HG02884 (cell line): Measurements from ENCODE around the gene NBPF14.
"Not testable (repeated sequence)": the region's sequence is repeated elsewhere in the genome, so short reads cannot be mapped to it uniquely, and the experiment has no call there.

Experiments
- ATAC-seq: cut with Tn5 transposase; IDR thresholded peaks from one replicate; pipeline ENCODE4 v1.9.1; 2021; ENCODE audit warnings: mild to moderate bottlenecking, moderate library complexity; ENCODE audit not compliant: unreplicated experiment

Gene NBPF14, protein sequence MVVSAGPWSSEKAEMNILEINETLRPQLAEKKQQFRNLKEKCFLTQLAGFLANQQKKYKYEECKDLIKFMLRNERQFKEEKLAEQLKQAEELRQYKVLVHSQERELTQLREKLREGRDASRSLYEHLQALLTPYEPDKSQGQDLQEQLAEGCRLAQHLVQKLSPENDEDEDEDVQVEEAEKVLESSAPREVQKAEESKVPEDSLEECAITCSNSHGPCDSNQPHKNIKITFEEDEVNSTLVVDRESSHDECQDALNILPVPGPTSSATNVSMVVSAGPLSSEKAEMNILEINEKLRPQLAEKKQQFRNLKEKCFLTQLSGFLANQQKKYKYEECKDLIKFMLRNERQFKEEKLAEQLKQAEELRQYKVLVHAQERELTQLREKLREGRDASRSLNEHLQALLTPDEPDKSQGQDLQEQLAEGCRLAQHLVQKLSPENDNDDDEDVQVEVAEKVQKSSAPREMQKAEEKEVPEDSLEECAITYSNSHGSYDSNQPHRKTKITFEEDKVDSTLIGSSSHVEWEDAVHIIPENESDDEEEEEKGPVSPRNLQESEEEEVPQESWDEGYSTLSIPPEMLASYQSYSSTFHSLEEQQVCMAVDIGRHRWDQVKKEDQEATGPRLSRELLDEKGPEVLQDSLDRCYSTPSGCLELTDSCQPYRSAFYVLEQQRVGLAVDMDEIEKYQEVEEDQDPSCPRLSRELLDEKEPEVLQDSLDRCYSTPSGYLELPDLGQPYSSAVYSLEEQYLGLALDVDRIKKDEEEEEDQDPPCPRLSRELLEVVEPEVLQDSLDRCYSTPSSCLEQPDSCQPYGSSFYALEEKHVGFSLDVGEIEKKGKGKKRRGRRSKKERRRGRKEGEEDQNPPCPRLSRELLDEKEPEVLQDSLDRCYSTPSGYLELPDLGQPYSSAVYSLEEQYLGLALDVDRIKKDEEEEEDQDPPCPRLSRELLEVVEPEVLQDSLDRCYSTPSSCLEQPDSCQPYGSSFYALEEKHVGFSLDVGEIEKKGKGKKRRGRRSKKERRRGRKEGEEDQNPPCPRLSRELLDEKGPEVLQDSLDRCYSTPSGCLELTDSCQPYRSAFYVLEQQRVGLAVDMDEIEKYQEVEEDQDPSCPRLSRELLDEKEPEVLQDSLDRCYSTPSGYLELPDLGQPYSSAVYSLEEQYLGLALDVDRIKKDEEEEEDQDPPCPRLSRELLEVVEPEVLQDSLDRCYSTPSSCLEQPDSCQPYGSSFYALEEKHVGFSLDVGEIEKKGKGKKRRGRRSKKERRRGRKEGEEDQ (N-terminal part only)

DNA sequence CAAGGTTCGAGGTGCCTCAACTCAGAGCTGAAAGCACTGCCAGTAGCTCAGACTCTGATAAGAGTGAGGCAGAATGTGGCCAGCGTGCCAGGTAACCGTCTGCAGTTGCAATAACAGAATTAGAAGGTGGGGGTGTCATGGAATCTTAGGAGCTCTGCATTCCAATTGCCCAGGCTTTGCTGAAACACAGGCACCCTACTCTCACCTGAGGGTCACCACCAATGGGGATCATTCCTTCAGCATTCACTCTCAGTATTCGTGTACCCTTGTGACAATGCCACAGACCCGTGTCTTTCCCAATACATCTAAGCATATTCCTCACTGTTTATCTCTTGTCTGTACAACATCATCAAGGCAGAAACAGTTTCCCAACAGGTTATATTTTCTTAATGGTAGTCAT, at the start of gene NBPF14:
Gene NBPF14, minus strand, starts transcription at position 101 of the 400 bp plus-strand sequence. CDS start 294 bp downstream, outside the sequence.
- ATAC-seq = not testable (repeated sequence)

DNA sequence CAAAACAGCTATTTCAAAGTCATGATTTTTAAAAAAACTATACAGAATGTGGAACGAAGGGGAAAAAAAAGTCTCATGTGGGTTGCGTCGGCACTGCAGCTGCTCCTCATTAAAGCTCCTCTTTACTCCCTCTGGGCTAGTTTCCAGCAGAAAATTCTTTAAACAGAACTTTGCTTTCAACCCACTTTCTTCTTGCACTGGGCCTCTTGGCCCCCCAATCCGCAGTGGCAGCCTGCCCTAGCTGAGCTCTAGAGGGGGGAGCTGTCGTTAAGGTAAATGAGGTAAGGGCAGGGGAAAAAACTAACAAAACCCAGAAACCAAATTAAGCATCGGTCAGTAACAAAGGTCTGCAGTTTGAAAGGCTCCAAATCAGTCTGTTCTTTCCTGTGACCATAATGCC, 29.6 kb upstream of the NBPF14 start:
- ATAC-seq = not testable (repeated sequence)

DNA sequence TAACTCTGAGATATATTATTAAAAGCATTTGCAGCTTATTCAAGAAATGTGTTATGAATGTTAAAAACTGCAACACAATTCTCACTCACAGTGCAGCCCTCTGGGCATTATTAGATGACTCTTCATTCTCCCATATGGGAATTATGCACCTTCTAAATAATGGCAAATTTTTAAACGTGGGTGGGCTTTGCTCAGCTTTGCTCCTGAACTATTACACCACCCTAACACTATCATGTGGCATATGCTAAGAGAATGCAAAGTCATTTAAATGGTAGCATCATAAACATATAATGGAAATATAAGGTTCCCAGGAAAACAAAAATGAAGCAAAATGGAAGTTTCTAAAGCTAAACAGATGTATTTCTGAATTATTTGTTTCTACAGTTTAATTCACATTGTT, 22.4 kb upstream of the NBPF14 start:
- ATAC-seq = not testable (repeated sequence)

DNA sequence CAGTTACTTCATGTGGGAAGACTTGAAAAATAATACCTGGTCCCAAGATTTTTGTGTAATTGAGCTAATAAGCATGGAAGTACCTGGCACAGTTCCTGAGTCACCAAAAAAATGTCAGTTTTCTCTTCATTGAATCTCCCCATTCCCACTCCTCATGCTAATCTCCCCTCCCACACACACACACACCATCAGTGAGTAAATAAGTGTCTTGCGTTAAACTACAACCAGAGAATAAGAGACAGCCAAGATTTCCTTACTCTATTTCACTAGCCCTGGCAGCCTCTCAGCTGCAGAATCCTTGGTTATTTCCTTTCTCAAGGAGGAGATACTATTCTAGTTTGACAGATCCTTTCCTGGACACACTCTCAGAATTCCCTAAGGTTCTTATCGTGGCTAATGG, 9.5 kb upstream of the NBPF14 start:
- not testable (repeated sequence) for ATAC-seq

DNA sequence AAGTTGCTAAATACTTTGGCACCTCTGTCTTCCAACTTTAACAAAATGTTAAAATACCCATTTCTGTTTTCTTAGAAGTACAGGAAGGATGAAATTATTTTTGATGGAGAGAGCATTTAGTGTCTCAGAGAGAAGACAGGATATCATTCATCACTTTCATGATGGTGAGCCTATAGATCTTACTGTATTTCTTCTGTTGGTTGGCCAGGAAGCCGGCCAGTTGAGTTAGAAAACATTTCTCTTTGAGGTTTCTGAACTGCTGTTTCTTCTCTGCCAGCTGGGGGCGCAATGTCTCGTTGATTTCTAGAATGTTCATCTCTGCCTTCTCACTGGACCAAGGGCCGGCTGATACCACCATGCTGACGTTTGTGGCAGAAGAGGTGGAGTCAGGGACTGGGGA, 451 bp downstream of the NBPF14 start:
- not testable (repeated sequence) for ATAC-seq

DNA sequence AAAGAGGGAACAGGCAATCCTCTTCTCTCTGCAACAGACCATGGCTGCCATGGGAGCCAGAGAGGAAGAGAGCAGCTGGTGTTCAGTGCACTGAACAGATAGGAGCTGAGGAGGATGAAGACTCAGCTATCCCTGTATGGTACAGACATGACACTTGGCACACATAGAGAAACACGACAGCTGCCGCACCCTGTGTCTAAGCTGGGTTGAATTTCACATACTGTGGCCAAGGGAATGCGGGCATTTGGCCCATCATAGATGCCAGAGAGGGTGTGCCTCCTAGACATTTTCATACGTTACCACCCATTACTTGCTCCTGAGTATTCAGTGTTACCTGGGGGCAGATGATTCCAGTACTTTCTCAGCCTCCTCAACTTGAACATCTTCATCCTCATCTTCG, 4.7 kb downstream of the NBPF14 start:
- not testable (repeated sequence) for ATAC-seq

DNA sequence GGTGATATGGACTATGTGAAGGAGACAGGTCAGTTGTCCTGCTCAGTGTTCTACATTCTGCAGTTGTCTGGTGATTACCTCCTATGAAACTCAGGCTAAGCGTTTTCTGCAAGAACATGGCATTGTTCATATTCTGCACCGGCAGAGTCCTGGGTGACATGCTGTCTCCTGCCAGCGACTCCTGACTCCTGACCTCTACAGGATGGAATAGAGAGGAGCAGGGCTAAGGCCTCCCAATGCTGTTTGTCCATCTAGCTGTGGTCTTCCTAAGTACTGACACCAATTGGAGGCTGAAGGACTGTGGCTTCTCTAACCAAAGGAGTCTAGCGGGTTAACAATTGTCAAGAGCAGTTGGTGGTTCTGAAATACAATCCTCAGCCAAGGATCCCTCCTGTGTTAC, 63.7 kb downstream of the NBPF14 start:
- ATAC-seq = not testable (repeated sequence)

DNA sequence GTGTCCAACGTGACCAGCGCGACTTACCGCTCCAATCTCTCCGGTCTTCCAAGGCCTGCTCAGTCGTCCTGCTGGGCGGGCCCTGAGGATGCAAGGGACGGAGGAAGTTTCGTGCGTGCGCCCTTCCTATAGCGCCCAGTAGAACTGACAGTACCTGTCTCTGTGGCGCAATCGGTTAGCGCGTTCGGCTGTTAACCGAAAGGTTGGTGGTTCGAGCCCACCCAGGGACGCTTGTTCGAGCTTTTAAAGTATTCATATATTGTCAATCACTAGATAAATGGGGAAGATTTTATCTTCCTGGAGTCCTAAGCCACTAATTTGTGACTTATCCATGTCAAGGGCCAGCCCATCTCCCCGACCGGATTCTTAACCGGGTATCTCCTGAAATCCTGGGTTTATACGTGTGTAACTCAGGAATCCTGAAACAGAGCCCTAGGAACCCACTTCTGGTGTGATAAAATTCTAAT, 66.7 kb downstream of the NBPF14 start:
- ATAC-seq = not testable (repeated sequence)

DNA sequence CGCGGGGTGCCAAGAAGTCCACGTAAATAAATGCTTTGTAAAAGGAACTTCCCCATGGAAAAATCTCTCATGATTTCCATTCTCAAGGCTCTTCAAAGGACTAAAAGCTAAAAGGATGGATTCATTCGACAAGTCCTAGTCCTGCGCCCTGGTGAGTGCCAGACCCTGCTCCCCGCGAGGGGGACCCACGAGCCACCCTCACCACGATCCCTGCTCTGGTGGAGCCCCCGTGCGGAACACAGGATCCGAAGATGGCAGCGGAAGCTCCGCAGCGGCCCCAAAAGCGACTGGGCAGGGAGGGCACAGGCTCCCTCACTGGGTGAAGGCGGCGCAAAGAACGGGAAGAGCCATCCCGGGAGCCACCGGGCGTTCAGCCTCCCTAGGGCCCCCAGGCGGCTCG, 67.2 kb downstream of the NBPF14 start:
- not testable (repeated sequence) for ATAC-seq

DNA sequence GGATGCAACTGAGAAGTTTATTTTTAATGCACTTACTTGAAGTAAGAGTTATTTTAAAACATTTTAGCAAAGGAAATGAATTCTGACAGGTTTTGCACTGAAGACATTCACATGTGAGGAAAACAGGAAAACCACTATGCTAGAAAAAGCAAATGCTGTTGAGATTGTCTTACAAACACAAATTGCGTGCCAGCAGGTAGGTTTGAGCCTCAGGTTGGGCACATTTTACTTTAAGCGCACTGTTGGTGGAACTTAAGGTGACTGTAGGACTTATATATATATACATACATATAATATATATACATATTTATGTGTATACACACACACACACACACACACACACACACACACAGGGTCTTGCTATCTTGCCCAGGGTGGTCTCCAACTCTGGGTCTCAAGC, 69.2 kb downstream of the NBPF14 start:
- not testable (repeated sequence) for ATAC-seq

DNA sequence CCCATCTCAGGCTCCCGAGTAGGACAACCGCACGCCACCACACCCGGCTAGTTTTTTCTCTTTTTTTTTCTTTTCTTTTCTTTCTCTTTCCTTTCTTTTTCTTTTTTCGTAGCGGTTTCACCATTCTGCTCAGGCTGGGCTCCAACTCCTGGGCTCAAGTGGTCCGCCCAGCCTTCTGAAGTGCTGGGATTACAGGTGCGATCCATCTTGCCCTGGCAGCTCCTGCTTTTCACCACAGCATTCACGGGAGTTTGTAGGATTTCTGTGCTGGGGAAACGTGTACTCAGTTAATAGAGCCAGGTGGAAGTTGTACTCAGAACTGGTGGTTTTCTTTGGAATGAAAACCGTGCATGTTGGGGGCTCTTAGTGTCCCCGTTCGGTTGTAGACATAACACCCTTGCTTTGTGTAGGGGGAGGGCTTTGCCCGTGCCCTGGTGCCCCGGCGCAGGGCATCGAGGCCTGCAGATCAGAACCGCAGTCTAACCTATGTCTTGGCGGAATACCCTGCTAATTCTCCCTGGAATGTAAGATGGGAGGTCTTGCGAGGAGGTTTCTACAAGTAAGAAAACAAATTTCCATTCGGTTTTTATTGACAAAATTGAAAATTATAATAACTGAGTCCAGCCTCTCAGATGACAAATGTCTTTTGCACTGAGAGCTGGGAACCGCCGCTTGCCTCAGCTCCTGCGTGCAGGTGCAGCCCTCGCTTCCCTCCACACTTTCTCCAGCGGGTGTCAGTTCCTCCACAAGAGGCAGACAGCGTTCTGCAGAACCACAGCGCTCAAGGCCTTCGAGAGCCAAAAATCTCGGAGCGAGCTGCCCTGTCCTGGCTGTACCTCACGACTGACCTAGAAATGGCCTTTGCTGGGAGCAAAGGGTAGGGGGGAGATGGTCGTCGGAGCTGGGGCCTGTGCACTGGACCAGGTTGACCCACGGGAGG, 72.3 kb downstream of the NBPF14 start:
- ATAC-seq = peak; percentile 10

DNA sequence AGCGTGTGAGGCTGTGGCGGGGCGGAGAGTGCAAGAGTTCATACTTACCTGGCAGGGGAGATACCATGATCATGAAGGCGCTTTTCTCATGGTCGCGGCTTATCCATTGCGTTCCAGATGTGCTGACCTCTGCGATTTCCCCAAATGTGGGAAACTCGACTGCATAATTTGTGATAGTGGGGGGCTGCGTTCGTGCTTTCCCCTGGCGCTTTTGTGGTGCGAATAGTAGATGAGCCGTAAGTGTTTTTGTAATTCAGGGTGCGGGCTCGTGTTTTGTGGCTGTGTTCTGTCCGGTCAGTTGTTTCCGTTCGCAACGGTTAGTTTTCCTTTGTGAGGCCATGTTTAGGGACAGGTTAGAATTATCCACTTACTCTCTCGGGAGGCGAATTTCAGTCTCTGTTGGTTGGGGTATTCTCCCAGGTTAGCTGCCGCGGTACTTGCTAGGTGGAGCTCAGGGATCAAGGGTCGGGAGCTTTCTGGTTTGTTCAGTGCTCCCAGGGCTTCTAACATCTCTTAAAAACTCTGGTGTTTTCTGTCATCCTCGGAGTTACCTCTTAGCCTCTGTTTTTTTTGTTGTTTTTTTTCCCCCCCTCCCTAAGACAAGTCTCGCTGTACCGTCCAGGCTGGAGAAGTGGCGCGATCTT, 73.1 kb downstream of the NBPF14 start:
- peak; percentile 75 for ATAC-seq

DNA sequence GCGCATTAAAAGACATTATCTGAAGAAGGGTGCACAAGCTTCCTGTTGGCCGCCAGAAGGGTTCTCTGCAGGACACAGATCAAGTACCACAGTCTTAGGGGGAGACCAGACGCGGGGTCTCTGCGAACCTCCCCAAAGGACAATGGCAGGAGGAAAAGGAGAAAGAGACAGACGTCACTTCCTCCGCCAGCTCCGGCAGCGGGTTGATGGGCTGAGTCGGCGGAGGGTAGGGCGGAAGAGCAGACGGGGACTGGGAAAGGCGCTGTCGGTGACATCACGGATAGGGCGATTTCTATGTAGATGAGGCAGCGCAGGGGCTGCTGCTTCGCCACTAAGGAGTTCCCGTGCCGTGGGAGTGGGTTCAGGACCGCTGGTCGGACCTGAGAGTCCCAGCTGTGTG, 73.7 kb downstream of the NBPF14 start:
- not testable (repeated sequence) for ATAC-seq

DNA sequence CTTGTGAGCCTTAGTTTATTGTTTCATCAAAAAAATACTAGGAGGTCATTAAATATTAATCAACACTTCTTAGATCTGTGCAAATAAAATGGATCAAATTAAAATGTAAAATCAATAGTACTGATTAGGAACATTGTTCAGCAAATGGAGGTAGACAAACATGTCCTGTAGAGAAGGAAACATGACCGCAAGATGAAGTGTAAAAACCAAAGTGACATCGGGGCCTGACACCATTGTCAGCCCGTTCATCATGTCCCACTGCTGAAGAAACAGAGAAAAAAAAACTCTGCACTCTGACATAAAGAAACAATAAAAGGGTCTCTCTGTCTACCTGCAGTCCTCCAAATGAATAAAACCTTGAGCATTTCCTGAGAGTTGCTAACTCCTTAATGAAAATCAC, 81.5 kb downstream of the NBPF14 start:
- ATAC-seq = not testable (repeated sequence)

DNA sequence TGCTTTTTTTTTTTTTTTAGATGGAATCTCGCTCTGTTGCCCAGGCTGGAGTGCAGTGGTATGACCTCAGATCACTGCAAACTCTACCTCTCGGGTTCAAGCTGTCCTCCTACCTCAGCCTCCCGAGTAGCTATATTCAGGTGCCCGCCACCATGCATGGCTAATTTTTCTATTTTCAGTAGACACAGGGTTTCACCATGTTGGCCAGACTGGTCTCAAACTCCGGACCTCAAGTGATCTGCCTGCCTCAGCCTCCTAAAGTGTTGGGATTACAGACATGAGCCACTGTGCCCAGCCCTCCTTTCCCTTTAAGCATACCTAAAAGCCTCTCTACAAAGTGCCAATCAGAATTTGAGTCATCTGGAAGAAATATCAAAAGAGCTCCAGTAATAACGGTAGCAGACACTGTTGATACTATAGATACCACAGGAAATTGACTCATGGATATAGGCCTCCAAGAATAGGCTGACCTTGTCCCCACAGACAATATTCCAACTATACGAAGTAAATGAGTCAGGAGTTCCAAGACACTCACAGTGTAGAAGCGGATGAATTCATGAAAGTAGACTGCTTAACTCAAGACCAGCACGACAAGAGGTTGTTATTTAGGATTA, 83.1 kb downstream of the NBPF14 start:
- ATAC-seq = not testable (repeated sequence)

DNA sequence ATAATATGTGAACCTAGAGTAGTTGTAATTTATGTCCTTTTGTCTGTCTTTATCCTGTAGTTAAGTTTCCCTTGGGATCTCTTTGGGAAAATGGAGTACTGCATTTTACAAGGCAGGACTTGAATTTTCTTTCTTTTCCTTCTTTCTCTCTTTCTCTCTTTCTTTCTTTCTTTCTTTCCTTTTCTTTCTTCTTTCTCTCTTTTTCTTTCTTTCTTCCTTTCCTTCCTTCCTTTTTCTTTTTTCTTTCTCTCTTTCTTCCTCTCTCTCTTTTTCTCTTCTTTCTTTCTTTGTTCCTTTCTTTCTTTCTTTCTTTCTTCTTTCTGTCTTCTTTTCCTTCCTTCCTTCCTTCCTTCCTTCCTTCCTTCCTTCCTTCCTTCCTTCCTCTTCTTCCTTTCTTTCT, 101.9 kb downstream of the NBPF14 start:
- not testable (repeated sequence) for ATAC-seq

DNA sequence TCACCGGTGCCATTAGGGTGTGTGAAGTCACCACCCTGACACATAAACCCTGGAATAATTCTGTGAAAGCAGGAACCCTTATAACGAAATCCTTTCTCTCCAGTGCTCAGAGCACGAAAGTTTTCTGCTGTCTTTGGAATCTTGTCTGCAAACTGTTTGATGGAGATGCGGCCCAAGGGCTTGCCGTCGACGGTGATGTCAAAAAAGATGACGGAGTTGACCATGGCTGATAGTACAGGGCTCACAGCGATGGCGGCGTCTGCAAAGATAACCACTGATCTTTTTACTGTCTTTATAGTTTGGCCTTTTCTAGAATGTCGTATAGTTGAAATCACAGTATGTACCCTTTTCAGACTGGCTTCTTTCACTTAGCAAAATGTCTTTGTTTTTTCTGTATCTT, 112.8 kb downstream of the NBPF14 start, which contains the start of gene PPIAL4G:
Gene PPIAL4G, minus strand, starts transcription at position 274 of the 400 bp plus-strand sequence. Its CDS starts 50 bp downstream, at position 224.
- not testable (repeated sequence) for ATAC-seq
